Neural progenitor cell (in vitro differentiated cells): Measurements from ENCODE around the gene SH3BP2. TPM values are rescaled to one million over a fixed set of nuclear protein-coding genes. Genes with fewer than 3 reads are reported as not detected.
A peak's percentile ranks its signal among the peaks of the same experiment; 100 is the strongest.

Experiments used
- DNase-seq: peaks from one replicate; pipeline ENCODE4 v3.0.0-alpha.2; 2016; ENCODE audit warnings: low spot score
- H2AFZ ChIP-seq: fragments of 200-600 bp; sonication (generic); replicated peaks from 2 replicates; pipeline ENCODE4 v1.6.1; 2016; ENCODE audit warnings: antibody characterized with exemption
- H3F3A ChIP-seq: fragments of 200-600 bp; sonication (generic); 2 replicates; pipeline ENCODE4 v1.6.1; 2016; ENCODE audit warnings: antibody characterized with exemption, low read depth
- H3K27ac ChIP-seq: fragments of 200-600 bp; sonication (generic); 2 replicates; pipeline ENCODE4 v1.5.1; 2016; ENCODE audit warnings: mild to moderate bottlenecking
- H3K27me3 ChIP-seq: fragments of 200-600 bp; sonication (generic); 2 replicates; pipeline ENCODE4 v1.6.1; 2016; ENCODE audit warnings: mild to moderate bottlenecking, moderate library complexity
- H3K36me3 ChIP-seq: fragments of 200-600 bp; sonication (generic); 2 replicates; pipeline ENCODE4 v1.5.1; 2016
- H3K4me1 ChIP-seq: fragments of 200-600 bp; sonication (generic); 2 replicates; pipeline ENCODE4 v1.6.1; 2016; ENCODE audit warnings: mixed run types
- H3K4me2 ChIP-seq: fragments of 200-600 bp; sonication (generic); 2 replicates; pipeline ENCODE4 v1.6.1; 2016
- H3K4me3 ChIP-seq: fragments of 200-600 bp; sonication (generic); 2 replicates; pipeline ENCODE4 v1.5.1; 2016
- H3K79me2 ChIP-seq: fragments of 200-600 bp; sonication (generic); 2 replicates; pipeline ENCODE4 v1.6.1; 2016; ENCODE audit warnings: low read depth
- H3K9ac ChIP-seq: fragments of 200-600 bp; sonication (generic); 2 replicates; pipeline ENCODE4 v1.6.1; 2016
- H3K9me3 ChIP-seq: fragments of 200-600 bp; sonication (generic); 2 replicates; pipeline ENCODE4 v1.5.1; 2016; ENCODE audit warnings: low read depth
- H4K20me1 ChIP-seq: fragments of 200-600 bp; sonication (generic); 2 replicates; pipeline ENCODE4 v1.6.1; 2016; ENCODE audit warnings: low read depth
- H3K27ac Mint-ChIP-seq: 3 replicates; pipeline ENCODE4 v1.8.0; 2021; ENCODE audit warnings: mixed read lengths
- H3K27me3 Mint-ChIP-seq: 2 replicates; pipeline ENCODE4 v1.8.0; 2022; ENCODE audit warnings: low read depth, mild to moderate bottlenecking, inconsistent platforms, moderate library complexity, mixed read lengths; ENCODE audit not compliant: insufficient read depth
- H3K36me3 Mint-ChIP-seq: 3 replicates; pipeline ENCODE4 v1.8.0; 2021; ENCODE audit warnings: mixed read lengths
- H3K4me1 Mint-ChIP-seq: 3 replicates; pipeline ENCODE4 v1.8.0; 2021; ENCODE audit warnings: mixed read lengths
- H3K4me3 Mint-ChIP-seq: 3 replicates; pipeline ENCODE4 v1.8.0; 2021; ENCODE audit warnings: mild to moderate bottlenecking, moderate library complexity, mixed read lengths
- H3K9me3 Mint-ChIP-seq: 3 replicates; pipeline ENCODE4 v1.8.0; 2020; ENCODE audit warnings: mixed read lengths
- EZH2 ChIP-seq: fragments of 200-600 bp; sonication (generic); IDR thresholded peaks from 2 replicates; pipeline ENCODE4 v1.6.1; 2017; ENCODE audit warnings: antibody characterized with exemption, mild to moderate bottlenecking, moderate library complexity
- EZH2phosphoT487 ChIP-seq: fragments of 200-600 bp; sonication (generic); IDR thresholded peaks from 2 replicates; pipeline ENCODE4 v1.6.1; 2017; ENCODE audit warnings: antibody characterized with exemption
- total RNA-seq: library from RNA; depleted of rRNA; stranded (reverse); fragments of >200 nt; gene quantifications from 2 replicates; pipeline ENCODE4 v1.2.3, GENCODE V29; 2015; ENCODE audit warnings: low replicate concordance
- TF ChIP-seq, protein P1 (sequence below): fragments of 200-600 bp; sonication (generic); IDR thresholded peaks from 2 replicates; pipeline ENCODE4 v1.5.1; 2017; ENCODE audit warnings: antibody characterized with exemption, mild to moderate bottlenecking

Gene SH3BP2
- total RNA-seq, 1 donor from 2014 or later: 11.8 TPM

DNA sequence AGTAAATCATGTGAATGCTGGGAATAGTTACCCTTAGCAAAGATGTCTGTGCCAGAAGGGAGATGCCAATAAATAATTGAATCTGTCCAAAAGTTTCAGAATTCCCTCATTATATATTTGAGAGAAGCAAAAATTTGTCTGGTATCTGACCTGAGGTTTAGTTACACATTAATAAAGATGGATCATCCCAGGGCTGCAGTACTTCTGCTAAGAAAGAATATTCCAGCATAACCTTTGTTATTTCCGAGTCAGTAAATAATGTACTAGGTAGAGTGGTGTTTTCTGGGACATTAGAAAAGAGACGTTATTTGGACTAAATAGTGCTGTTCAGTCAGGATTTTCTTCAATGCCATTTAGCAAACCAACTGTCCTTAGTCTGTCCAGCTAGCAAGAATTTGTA is 77.2 kb downstream of the SH3BP2 start:
- no peak for DNase-seq
- H3K79me2 ChIP-seq: peaks cover 99% of the 10 kb centered on the region
- H4K20me1 ChIP-seq: peaks cover 73% of the 10 kb centered on the region

DNA sequence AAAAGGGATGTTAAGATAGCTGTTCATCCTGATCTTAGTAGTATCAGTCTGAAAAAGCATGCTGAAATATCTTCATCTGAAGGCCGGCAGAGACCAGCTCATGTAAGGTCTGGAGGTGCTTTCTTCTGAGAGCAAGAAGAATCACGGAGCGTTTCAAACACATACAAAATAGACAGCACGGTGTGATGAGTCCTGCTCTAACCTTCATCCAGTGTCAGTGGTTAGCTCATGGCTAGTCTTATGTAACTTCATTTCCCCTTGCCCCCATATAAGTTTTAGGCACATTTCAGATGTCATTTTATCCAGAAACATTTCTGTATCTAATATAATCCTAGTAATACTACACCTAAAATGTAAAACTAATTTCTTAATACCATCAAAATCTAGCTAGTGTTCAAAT is 78.6 kb downstream of the SH3BP2 start:
- Histone ChIP-seq H2AFZ (no peak overlapping the region), H3K36me3 (no peaks in the 10 kb centered on the region), H4K20me1 (peaks cover 60% of the 10 kb centered on the region), H3K79me2 (peaks cover 99% of the 10 kb centered on the region), H3K27ac (no peak overlapping the region), H3F3A (peaks cover 25% of the 10 kb centered on the region), H3K9me3 (no peaks in the 10 kb centered on the region), H3K4me3 (no peak overlapping the region), H3K4me1 (peaks cover 41% of the 10 kb centered on the region), H3K9ac (no peak overlapping the region), H3K27me3 (no peaks in the 10 kb centered on the region), H3K4me2 (no peak overlapping the region)
- Mint-ChIP-seq H3K9me3 (no peaks in the 10 kb centered on the region), H3K27ac (no peak overlapping the region), H3K4me1 (peaks cover 32% of the 10 kb centered on the region), H3K36me3 (peaks cover 7% of the 10 kb centered on the region), H3K27me3 (peaks cover 2% of the 10 kb centered on the region), H3K4me3 (no peak overlapping the region)
- TF ChIP-seq, protein P1, sequence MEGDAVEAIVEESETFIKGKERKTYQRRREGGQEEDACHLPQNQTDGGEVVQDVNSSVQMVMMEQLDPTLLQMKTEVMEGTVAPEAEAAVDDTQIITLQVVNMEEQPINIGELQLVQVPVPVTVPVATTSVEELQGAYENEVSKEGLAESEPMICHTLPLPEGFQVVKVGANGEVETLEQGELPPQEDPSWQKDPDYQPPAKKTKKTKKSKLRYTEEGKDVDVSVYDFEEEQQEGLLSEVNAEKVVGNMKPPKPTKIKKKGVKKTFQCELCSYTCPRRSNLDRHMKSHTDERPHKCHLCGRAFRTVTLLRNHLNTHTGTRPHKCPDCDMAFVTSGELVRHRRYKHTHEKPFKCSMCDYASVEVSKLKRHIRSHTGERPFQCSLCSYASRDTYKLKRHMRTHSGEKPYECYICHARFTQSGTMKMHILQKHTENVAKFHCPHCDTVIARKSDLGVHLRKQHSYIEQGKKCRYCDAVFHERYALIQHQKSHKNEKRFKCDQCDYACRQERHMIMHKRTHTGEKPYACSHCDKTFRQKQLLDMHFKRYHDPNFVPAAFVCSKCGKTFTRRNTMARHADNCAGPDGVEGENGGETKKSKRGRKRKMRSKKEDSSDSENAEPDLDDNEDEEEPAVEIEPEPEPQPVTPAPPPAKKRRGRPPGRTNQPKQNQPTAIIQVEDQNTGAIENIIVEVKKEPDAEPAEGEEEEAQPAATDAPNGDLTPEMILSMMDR: no peak
- TF ChIP-seq EZH2phosphoT487: no peak
- TF ChIP-seq EZH2: no peak
- no peak for DNase-seq

More for the DNA sequence above, 77.2 kb downstream of the SH3BP2 start:
- TF ChIP-seq, protein P1: no peak
- TF ChIP-seq EZH2phosphoT487 (no peak), EZH2 (no peak)
- Histone ChIP-seq H2AFZ (no peak overlapping the region), H3K9me3 (no peaks in the 10 kb centered on the region), H3K27me3 (no peaks in the 10 kb centered on the region), H3F3A (peaks cover 29% of the 10 kb centered on the region), H3K9ac (no peak overlapping the region), H3K27ac (no peak overlapping the region), H3K4me3 (no peak overlapping the region), H3K36me3 (no peaks in the 10 kb centered on the region), H3K4me2 (no peak overlapping the region), H3K4me1 (peaks cover 36% of the 10 kb centered on the region)
- Mint-ChIP-seq H3K27me3 (peaks cover 2% of the 10 kb centered on the region), H3K9me3 (no peaks in the 10 kb centered on the region), H3K4me1 (peaks cover 32% of the 10 kb centered on the region), H3K4me3 (no peak overlapping the region), H3K27ac (no peak overlapping the region), H3K36me3 (peaks cover 2% of the 10 kb centered on the region)

DNA sequence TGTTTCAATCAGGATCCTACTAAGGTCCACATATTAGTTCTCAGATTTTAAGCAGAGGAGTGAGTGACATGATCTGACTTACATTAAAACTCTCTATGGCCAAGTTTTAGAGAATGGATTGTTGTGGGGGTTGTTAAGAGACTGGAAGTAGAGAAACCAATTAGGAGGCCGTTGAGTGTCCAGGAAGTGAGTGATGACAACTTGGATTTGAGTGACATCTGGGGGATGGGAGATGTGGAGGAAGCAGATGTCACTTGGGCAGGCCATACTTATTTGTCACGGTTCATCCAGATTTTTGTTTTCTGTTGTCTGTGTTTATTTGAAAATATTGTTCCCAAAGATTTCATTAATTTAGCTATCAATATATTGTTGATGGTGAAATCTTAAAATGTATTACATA is 79.0 kb downstream of the SH3BP2 start:
- H3K27ac Mint-ChIP-seq: no peak overlapping the region
- Histone ChIP-seq H3F3A (peaks cover 20% of the 10 kb centered on the region), H3K9ac (no peak overlapping the region), H3K27me3 (no peaks in the 10 kb centered on the region), H3K36me3 (no peaks in the 10 kb centered on the region), H4K20me1 (peaks cover 57% of the 10 kb centered on the region), H2AFZ (no peak overlapping the region), H3K4me1 (peaks cover 38% of the 10 kb centered on the region), H3K27ac (no peak overlapping the region), H3K79me2 (peaks cover 95% of the 10 kb centered on the region), H3K4me3 (no peak overlapping the region), H3K4me2 (no peak overlapping the region), H3K9me3 (no peaks in the 10 kb centered on the region)
- H3K4me1 Mint-ChIP-seq: peaks cover 31% of the 10 kb centered on the region
- TF ChIP-seq, protein P1: no peak
- TF ChIP-seq EZH2phosphoT487: no peak
- no peak for TF ChIP-seq EZH2
- peak overlapping the region; percentile 27 for H3K4me3 Mint-ChIP-seq
- H3K27me3 Mint-ChIP-seq: peaks cover 2% of the 10 kb centered on the region
- H3K36me3 Mint-ChIP-seq: peaks cover 8% of the 10 kb centered on the region
- no peaks in the 10 kb centered on the region for H3K9me3 Mint-ChIP-seq
- no peak for DNase-seq
